Astrocyte of the cerebellum (primary cell): ENCODE results near the gene NUP43.

ENCODE experiments used
- DNase-seq: peaks from one replicate; pipeline ENCODE4 v3.0.0-alpha.2; 2011; ENCODE audit warnings: low read depth
- H3K4me3 ChIP-seq: 2 replicates; pipeline ENCODE4 v1.5.1; 2011; ENCODE audit warnings: mild to moderate bottlenecking, low read depth, low read length, moderate library complexity
- CTCF ChIP-seq: IDR thresholded peaks from 2 replicates; pipeline ENCODE4 v1.5.1; 2012; ENCODE audit warnings: low read length, low read depth, moderate library complexity, mild to moderate bottlenecking; ENCODE audit errors: missing control alignments
- in situ Hi-C: cut with HindIII; loops from 2 replicates; pipeline ENCODE4 v1.10.0; 2017; ENCODE audit warnings: low sequenced_read_pairs

NUP43 gene

GRCh38 chr6:149681209-149681608 lies 65.1 kb downstream of the NUP43 start:
- no peak for DNase-seq
- no peak for TF ChIP-seq CTCF
- H3K4me3 ChIP-seq = no peak overlapping the region
- in situ Hi-C loops = no loop called here

DNA sequence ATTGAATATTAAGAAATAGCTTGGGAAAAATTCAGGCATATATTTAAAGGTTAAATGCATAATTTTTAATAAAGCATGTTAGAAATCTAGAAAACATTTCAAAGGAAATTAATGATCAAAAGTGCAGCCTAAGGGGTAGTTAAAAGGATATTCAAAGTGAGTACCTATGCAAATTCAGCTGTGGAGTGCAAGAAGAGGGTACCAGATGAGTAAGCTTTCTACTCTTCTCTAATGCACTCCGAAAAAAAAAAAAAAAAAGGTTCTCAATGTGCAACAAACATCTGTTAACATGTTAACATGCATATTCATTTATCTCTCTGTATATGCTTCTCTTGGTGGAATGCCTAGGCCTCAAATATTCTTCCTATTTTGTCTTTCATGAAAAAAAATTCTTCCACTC lies 65.8 kb downstream of the NUP43 start:
- no peak for DNase-seq
- no peak overlapping the region for H3K4me3 ChIP-seq
- TF ChIP-seq CTCF = no peak
- in situ Hi-C loops = no loop called here
